Tibial artery (tissue), 4 donors: ENCODE results near the gene PIK3C2G.

Source experiments
- DNase-seq, 2 donors: peaks; one replicate each; pipeline ENCODE4 v3.0.0-alpha.2; 2019
- H3K27ac ChIP-seq, 2 donors: fragments of 200-600 bp; sonication (generic) in 1 of 2; 1 replicate in 1 of 2; 2 replicates in 1 of 2; pipeline ENCODE4 v1.5.1; 2018 to 2019; ENCODE audit warnings: mild to moderate bottlenecking in 1 of 2
- H3K27me3 ChIP-seq, 2 donors: fragments of 200-600 bp; sonication (generic) in 1 of 2; one replicate each; pipeline versions ENCODE4 v1.5.1 to v1.6.0; 2016 to 2019
- H3K36me3 ChIP-seq, 3 donors: fragments of 200-600 bp; sonication (generic) in 2 of 3; one replicate each; pipeline ENCODE4 v1.5.1; 2016 to 2019; ENCODE audit warnings: mild to moderate bottlenecking in 2 of 3
- H3K4me1 ChIP-seq, 4 donors: fragments of 200-600 bp; sonication (generic) in 2 of 4; 1 replicate in 3 of 4; 2 replicates in 1 of 4; pipeline ENCODE4 v1.5.1; 2016 to 2019
- H3K4me3 ChIP-seq, 2 donors: fragments of 200-600 bp; sonication (generic) in 1 of 2; 1 replicate in 1 of 2; 2 replicates in 1 of 2; pipeline ENCODE4 v1.5.1; 2018 to 2019; ENCODE audit warnings: mild to moderate bottlenecking in 2 of 2
- H3K9me3 ChIP-seq, 3 donors: fragments of 200-600 bp; sonication (generic) in 1 of 3; one replicate each; pipeline ENCODE4 v1.5.1; 2016 to 2019
- CTCF ChIP-seq, 2 experiments: fragments of 200-600 bp in 1 of 2; fragments of 450-650 bp in 1 of 2; IDR thresholded peaks; one replicate each; pipeline ENCODE4 v1.5.1; 2017 to 2019; ENCODE audit warnings: antibody characterized with exemption in 2 of 2, mild to moderate bottlenecking in 1 of 2, moderate library complexity in 1 of 2
- intact Hi-C: fragments of 100-400 bp; cut with DNase I; formaldehyde crosslinking; loops from one replicate; pipeline ENCODE4 v1.15.0; 2023; ENCODE audit warnings: low total_unique reads

The PIK3C2G gene

DNA sequence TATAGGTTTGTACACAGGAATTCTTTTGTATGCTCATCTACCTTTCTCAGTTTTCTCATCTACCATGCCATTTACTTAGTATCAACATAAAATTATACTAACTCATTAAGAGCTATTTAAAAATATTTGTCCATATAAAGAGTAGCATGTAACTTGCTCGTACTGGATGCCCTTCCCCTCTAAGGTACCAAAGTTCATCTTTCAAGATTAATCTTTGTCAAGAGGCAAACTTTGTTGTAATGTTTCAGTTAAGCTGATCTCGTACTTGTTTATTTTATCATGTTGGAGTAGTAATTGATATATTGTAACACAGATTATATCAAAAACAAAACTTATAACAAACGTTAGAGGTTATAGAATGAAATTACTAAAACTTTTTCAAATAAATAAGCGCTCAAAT lies 128.5 kb downstream of the PIK3C2G start:
- H3K27me3 ChIP-seq: no peaks in the 10 kb centered on the region
- intact Hi-C loops: no loop called here
- no peak for TF ChIP-seq CTCF (IDR thresholded peaks at IDR 0.05)
- no peaks in the 10 kb centered on the region for H3K9me3 ChIP-seq
- H3K4me3 ChIP-seq: no peak overlapping the region
- no peaks in the 10 kb centered on the region for H3K4me1 ChIP-seq
- no peak overlapping the region for H3K27ac ChIP-seq
- no peaks in the 10 kb centered on the region for H3K36me3 ChIP-seq
- DNase-seq: no peak

DNA sequence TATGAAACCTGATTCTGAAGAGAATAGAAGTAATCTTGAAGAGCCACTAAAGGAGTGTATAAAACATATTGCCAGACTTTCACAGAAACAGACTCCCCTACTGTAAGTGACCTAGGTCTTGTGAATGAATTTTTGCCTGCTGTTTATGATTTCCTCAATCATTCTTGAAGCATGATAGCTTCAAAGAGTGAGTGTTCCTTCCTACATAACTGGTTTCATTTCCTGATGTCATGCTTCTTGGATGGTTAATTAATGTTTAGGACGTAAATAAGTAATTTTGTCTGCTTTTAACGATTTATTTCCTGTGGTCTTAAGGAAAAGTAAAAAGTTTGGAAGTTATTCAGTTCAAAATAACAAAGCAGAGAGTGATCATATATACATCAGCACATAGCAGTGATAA lies 129.8 kb downstream of the PIK3C2G start:
- H3K9me3 ChIP-seq: no peaks in the 10 kb centered on the region
- no peak for TF ChIP-seq CTCF (IDR thresholded peaks at IDR 0.05)
- no peak for DNase-seq
- H3K27ac ChIP-seq: no peak overlapping the region
- no peaks in the 10 kb centered on the region for H3K36me3 ChIP-seq
- intact Hi-C loops: no loop called here
- H3K4me3 ChIP-seq: no peak overlapping the region
- H3K27me3 ChIP-seq: no peaks in the 10 kb centered on the region
- H3K4me1 ChIP-seq: no peaks in the 10 kb centered on the region

- DNase-seq: no peak
- Histone ChIP-seq H3K4me3 (no peak overlapping the region), H3K27me3 (no peaks in the 10 kb centered on the region)
These were observed 133.4 kb downstream of the PIK3C2G start for GRCh38 chr12:18394742-18395141.

GRCh38 chr12:18400186-18400585 lies 138.9 kb downstream of the PIK3C2G start:
- intact Hi-C loops: no loop called here
- H3K4me3 ChIP-seq: no peak overlapping the region
- H3K27ac ChIP-seq: no peak overlapping the region
- no peak for TF ChIP-seq CTCF (IDR thresholded peaks at IDR 0.05)
- H3K4me1 ChIP-seq: no peaks in the 10 kb centered on the region
- DNase-seq: no peak
- H3K9me3 ChIP-seq: no peaks in the 10 kb centered on the region
- no peaks in the 10 kb centered on the region for H3K36me3 ChIP-seq
- no peaks in the 10 kb centered on the region for H3K27me3 ChIP-seq

More at GRCh38 chr12:18394742-18395141, 133.4 kb downstream of the PIK3C2G start:
- intact Hi-C loops: no loop called here
- no peaks in the 10 kb centered on the region for H3K36me3 ChIP-seq
- H3K9me3 ChIP-seq: no peaks in the 10 kb centered on the region
- no peaks in the 10 kb centered on the region for H3K4me1 ChIP-seq
- TF ChIP-seq CTCF (IDR thresholded peaks at IDR 0.05): no peak
- H3K27ac ChIP-seq: no peak overlapping the region

- DNase-seq: no peak
- no peak for TF ChIP-seq CTCF (IDR thresholded peaks at IDR 0.05)
- H3K27ac ChIP-seq: no peak overlapping the region
- H3K9me3 ChIP-seq: no peaks in the 10 kb centered on the region
- H3K36me3 ChIP-seq: no peaks in the 10 kb centered on the region
- no peak overlapping the region for H3K4me3 ChIP-seq
- H3K27me3 ChIP-seq: no peaks in the 10 kb centered on the region
- H3K4me1 ChIP-seq: no peaks in the 10 kb centered on the region
- intact Hi-C loops: no loop called here
These were observed 141.7 kb downstream of the PIK3C2G start for GRCh38 chr12:18402872-18403611.
